ENCODE data around the gene HINT1. TPM values are rescaled to one million over a fixed set of nuclear protein-coding genes. Genes with fewer than 3 reads are reported as not detected.
"Not testable (repeated sequence)": the region's sequence is repeated elsewhere in the genome, so short reads cannot be mapped to it uniquely, and the experiment has no call there.

Gene HINT1
- total RNA-seq, 2 experiments from 2014 or later, result 298 to 312 TPM

DNA sequence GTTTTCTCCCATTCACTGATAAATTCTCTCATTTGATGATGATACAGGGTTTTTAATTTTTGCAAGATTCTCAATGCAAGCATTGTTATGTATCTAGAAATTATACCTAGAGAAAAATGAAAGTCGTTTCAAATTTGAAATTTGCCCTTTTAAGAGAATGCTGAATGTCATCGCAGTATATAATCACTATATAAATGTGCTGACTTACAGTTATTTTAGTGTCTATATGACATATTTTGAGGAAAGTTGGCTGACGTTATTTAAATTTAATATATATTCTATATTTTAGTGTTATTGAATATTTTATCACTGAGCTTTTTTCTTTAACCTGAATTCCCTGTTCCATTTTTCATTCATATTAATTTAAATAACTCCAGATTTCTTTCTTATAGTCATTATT is 35.5 kb upstream of the HINT1 start:
- intact Hi-C loops (cut with DNase I, micrococcal nuclease), result no loop called here
- CTCF ChIA-PET, result no interaction called here

DNA sequence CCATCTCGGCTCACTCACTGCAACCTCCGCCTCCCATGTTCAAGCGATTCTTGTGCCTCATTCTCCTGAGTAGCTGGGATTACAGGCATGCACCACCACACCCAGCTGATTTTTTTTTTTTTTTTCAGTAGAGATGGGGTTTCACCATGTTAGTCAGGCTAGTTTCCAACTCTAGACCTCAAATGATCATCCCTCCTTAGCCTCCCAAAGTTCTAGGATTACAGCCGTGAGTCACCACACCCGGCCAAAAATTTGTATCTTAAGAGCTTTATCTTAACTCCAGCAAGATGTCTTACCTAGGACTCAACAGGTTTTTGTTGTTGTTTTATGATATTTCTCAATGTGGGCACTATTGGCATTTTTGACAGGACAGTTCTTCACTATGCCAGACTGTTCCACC is 33.6 kb upstream of the HINT1 start:
- Mint-ChIP-seq H3K9me3 (ENCODE audit: low read depth) (no peaks in the 10 kb centered on the region), H3K4me1 (peaks cover 10% of the 10 kb centered on the region)

More for the DNA sequence above, 35.5 kb upstream of the HINT1 start:
- Mint-ChIP-seq H3K36me3 (ENCODE audit: low read depth) (peaks cover 2% of the 10 kb centered on the region), H3K9me3 (ENCODE audit: low read depth) (no peaks in the 10 kb centered on the region), H3K27ac (no peak overlapping the region), H3K4me3 (no peak overlapping the region), H3K27me3 (no peaks in the 10 kb centered on the region), H3K4me1 (peaks cover 4% of the 10 kb centered on the region)
- POLR2A ChIA-PET, result no interaction called here
- DNase-seq, result no peak
- no peak for ATAC-seq

DNA sequence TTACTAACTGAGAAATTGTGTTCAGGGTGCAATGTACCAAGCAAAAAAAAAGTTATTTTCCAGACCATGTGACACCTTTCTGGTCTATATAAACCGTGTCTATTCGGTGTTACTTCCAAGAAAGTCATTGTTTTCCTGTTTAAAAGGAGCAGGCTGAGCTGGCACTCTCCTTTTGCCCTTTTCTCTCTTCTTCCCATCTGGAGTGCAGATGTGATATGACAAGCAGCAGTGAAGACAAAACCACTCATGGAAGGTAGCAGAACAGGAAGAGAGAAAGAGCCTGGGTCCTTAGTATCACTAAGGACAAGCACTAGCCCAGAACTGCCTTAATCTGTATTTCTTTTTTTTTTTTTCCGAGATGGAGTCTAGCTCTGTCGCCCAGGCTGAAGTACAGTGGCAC is 31.3 kb upstream of the HINT1 start:
- Mint-ChIP-seq H3K27ac (no peak overlapping the region), H3K36me3 (ENCODE audit: low read depth) (peaks cover 2% of the 10 kb centered on the region), H3K4me3 (no peak overlapping the region), H3K4me1 (peaks cover 10% of the 10 kb centered on the region), H3K9me3 (ENCODE audit: low read depth) (no peaks in the 10 kb centered on the region), H3K27me3 (no peaks in the 10 kb centered on the region)
- DNase-seq (no peak), ATAC-seq (no peak)
- CTCF ChIA-PET, result interaction anchor here (1.0 to 1.2 kb wide), 2 partner anchors 11 to 209 kb away, joined by 3 read pairs; no protein-coding TSS in a partner anchor
- intact Hi-C loops (cut with DNase I, micrococcal nuclease), result no loop called here
- POLR2A ChIA-PET, result interaction anchor here (0.7 kb wide), 1 partner anchor 18 kb away, joined by 3 read pairs; no protein-coding TSS in a partner anchor

More for the DNA sequence above, 33.6 kb upstream of the HINT1 start:
- POLR2A ChIA-PET, result interaction anchor here (0.7 kb wide), 1 partner anchor 184 kb away, joined by 4 read pairs; no protein-coding TSS in a partner anchor
- ATAC-seq (no peak), DNase-seq (no peak)
- no peaks in the 10 kb centered on the region for H3K27me3 Mint-ChIP-seq
- H3K4me3 Mint-ChIP-seq, result no peak overlapping the region
- H3K36me3 Mint-ChIP-seq (ENCODE audit: low read depth), result no peaks in the 10 kb centered on the region
- no peak overlapping the region for H3K27ac Mint-ChIP-seq
- intact Hi-C loops (cut with DNase I, micrococcal nuclease), result no loop called here
- CTCF ChIA-PET, result interaction anchor here (1.1 to 1.5 kb wide), 2 partner anchors 12 to 218 kb away, joined by 3 to 4 read pairs; no protein-coding TSS in a partner anchor

DNA sequence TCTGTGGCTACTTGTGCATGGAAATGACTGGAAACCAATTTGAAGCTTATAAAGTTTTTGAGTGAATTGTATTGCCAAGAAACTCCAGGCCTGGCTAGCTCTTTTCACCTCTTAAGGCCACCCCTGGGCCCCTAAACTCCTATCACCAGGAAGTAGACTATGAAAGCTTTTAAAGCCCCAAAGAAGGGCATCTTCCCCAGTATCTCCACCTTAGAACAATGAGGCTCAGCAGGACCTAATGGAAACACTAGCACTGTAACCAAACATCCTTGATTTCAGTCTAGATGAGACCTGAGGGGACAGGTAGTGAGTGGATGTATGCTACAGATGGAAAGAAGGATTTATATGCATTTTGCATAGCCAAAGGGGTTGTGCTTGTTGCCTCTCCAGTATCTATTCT is 30.6 kb upstream of the HINT1 start:
- DNase-seq, result no peak
- H3K9me3 Mint-ChIP-seq (ENCODE audit: low read depth), result no peaks in the 10 kb centered on the region
- H3K27ac Mint-ChIP-seq, result no peak overlapping the region
- ChIA-PET POLR2A (no interaction called here), CTCF (no interaction called here)
- H3K4me1 Mint-ChIP-seq, result peaks cover 10% of the 10 kb centered on the region
- H3K27me3 Mint-ChIP-seq, result no peaks in the 10 kb centered on the region
- H3K36me3 Mint-ChIP-seq (ENCODE audit: low read depth), result peaks cover 2% of the 10 kb centered on the region
- no peak for ATAC-seq
- intact Hi-C loops (cut with DNase I, micrococcal nuclease), result loop anchor here in 1 of 2 experiments (2.0 kb wide), 1 partner anchor 15 kb away; no protein-coding TSS in a partner anchor
- H3K4me3 Mint-ChIP-seq, result no peak overlapping the region

DNA sequence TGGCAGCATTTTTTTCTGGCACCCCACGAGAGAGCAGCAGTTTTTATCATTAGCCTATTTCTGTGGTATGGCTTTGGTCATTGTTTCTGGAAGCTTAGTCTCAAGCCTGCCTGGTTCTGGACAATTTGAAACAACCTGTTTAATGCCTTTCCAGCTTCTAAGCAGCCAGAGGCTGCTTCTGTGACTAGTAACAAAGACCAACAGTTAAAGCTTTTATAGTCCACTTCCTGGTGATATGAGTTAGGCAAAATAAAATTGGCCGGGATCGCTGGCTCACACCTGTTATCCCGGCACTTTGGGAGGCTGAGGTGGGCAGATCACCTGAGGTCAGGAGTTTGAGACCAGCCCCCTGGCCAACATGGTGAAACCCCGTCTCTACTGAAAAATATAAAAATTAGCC is 29.7 kb upstream of the HINT1 start:
- Mint-ChIP-seq H3K4me1 (peaks cover 10% of the 10 kb centered on the region), H3K4me3 (no peak overlapping the region), H3K36me3 (ENCODE audit: low read depth) (peaks cover 2% of the 10 kb centered on the region), H3K27ac (no peak overlapping the region), H3K27me3 (no peaks in the 10 kb centered on the region), H3K9me3 (ENCODE audit: low read depth) (no peaks in the 10 kb centered on the region)
- CTCF ChIA-PET, result no interaction called here
- intact Hi-C loops (cut with DNase I, micrococcal nuclease), result loop anchor here in 1 of 2 experiments (2.0 kb wide), 1 partner anchor 14 kb away; no protein-coding TSS in a partner anchor
- POLR2A ChIA-PET, result no interaction called here
- ATAC-seq, result no peak
- DNase-seq, result no peak

DNA sequence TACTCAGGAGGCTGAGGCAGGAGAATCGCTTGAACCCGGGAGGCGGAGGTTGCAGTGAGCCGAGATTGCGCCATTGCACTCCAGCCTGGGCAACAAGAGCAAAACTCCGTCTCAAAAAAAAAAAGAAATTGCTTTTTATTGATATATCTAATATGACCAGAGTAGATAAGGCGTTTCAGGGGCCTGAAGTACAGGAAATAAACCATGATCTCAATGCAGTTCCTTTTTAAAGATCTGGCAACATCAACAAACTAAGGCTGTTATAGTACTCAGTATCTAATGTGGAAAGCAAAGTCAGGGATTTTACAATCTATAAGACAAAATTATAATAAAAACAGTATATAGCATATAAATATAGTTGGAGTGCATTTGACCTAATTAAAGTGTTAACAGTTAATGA is 28.8 kb upstream of the HINT1 start:
- DNase-seq; H3K27me3 Mint-ChIP-seq; CTCF ChIA-PET; H3K4me3 Mint-ChIP-seq; H3K27ac Mint-ChIP-seq; POLR2A ChIA-PET; H3K9me3 Mint-ChIP-seq (ENCODE audit: low read depth); H3K4me1 Mint-ChIP-seq; H3K36me3 Mint-ChIP-seq (ENCODE audit: low read depth); ATAC-seq: not testable (repeated sequence)
- intact Hi-C loops (cut with DNase I, micrococcal nuclease), result loop anchor here in 1 of 2 experiments (2.0 kb wide), 1 partner anchor 13 kb away; no protein-coding TSS in a partner anchor

DNA sequence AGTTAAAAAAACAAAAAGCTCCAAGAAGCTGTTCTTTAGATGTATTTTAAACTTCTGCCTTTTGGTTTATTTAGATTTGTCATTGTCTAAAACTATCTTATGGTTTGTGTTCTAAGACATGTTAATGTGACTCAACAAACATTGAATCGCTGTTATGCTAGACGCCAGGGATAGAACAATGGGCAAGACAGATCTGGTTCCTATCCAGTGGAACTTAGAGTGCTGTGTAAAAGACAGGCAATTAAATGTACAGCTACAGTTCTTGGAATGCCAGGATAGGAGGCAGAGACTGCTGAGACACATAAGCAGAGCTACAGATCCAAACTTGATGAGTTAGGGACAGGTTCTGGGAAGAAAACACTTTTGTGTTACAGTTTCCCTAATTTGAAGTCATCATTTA is 28.1 kb upstream of the HINT1 start:
- Mint-ChIP-seq H3K9me3 (ENCODE audit: low read depth) (no peaks in the 10 kb centered on the region), H3K27me3 (no peaks in the 10 kb centered on the region), H3K4me1 (peaks cover 5% of the 10 kb centered on the region), H3K36me3 (ENCODE audit: low read depth) (peaks cover 7% of the 10 kb centered on the region), H3K27ac (no peak overlapping the region), H3K4me3 (no peak overlapping the region)
- POLR2A ChIA-PET, result no interaction called here
- ATAC-seq (no peak), DNase-seq (no peak)
- intact Hi-C loops (cut with DNase I, micrococcal nuclease), result no loop called here
- CTCF ChIA-PET, result no interaction called here

DNA sequence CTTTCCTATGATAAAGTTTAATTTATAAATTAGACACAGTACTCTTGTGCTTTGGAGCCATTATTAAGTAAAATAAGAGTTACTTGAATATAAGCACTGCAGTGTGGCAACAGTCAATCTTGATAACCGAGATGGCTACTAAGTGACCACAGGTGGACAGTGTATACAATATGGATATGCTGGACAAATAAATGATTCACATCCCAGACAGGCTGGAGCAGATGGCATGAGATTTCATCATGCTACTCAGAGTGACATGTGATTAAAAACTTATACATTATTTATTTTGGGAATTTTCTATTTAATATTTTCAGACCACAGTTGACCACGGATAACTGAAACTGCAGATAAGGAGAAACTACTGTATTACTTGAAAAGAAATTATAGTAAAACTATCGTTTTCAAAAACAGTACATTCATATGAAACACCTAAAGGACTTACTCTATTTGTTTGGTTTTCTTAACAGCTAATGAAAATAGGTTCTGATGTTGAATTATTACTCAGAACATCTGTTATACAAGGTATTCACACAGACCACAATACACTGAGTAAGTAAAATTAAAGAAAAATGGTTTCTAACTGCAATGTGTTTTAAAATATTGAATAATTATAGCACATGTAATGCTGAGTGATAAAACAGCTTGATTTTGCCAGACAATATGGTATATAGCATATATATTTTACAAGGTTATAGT is 21.7 kb upstream of the HINT1 start:
- ATAC-seq (no peak), DNase-seq (no peak)
- H3K36me3 Mint-ChIP-seq (ENCODE audit: low read depth), result peaks cover 10% of the 10 kb centered on the region
- ChIA-PET POLR2A (no interaction called here), CTCF (interaction anchor here (0.7 to 1.2 kb wide), 2 partner anchors 12 to 23 kb away, joined by 3 read pairs; no protein-coding TSS in a partner anchor)
- intact Hi-C loops (cut with DNase I, micrococcal nuclease), result no loop called here
- no peaks in the 10 kb centered on the region for H3K4me1 Mint-ChIP-seq
- H3K27me3 Mint-ChIP-seq, result no peaks in the 10 kb centered on the region
- no peak overlapping the region for H3K27ac Mint-ChIP-seq
- no peaks in the 10 kb centered on the region for H3K9me3 Mint-ChIP-seq (ENCODE audit: low read depth)
- no peak overlapping the region for H3K4me3 Mint-ChIP-seq

DNA sequence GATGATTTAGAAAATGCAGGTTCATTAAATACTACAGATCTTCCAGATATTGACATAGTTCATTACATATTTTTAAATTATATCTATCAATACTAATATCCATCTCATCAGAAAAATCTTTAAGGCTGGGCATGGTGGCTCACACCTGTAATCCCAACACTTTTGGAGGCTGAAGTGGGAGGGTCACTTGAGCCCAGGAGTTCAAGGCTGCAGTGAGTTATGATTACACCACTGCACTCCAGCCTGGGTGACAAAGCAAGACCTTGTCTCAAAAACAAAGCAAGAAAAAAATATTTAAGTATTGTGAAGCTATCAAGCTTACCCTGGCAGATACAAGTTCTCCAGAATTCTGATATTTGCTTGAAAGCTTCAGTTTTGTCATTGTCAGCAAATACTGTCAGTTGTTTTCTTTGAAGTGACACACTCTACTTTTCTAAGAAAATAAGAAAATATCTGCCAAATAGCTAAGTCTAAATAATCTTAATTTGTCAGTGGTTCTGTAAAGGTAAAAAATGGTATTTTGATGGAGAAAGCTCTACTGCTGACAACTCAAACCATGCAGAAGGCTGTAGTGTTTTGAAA is 20.6 kb upstream of the HINT1 start:
- Mint-ChIP-seq H3K9me3 (ENCODE audit: low read depth) (no peaks in the 10 kb centered on the region), H3K27ac (no peak overlapping the region), H3K4me1 (no peaks in the 10 kb centered on the region), H3K36me3 (ENCODE audit: low read depth) (peaks cover 8% of the 10 kb centered on the region), H3K27me3 (no peaks in the 10 kb centered on the region), H3K4me3 (no peak overlapping the region)
- ChIA-PET POLR2A (no interaction called here), CTCF (interaction anchor here (0.8 kb wide), 1 partner anchor 237 kb away, joined by 3 read pairs; no protein-coding TSS in a partner anchor)
- DNase-seq, result no peak
- ATAC-seq, result no peak
- intact Hi-C loops (cut with DNase I, micrococcal nuclease), result no loop called here

DNA sequence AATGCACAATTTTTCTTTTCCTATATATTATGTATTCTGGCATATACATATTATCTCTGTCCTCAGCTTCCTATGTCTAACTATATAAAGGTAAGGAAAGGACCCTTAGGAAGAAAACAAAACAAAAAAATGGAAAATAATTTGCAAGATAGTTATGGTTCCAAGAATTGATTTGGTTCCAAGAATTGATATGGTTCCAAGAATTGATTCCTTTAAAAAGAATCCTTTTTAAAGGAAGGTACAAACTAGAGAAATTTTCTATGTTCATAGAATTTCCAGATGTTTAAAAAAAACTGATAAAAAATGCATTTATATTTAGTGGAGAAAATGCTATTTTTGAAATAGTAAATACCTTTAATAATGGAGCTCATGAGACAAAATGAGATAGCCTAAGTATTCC is 17.8 kb upstream of the HINT1 start:
- DNase-seq (no peak), ATAC-seq (no peak)
- Mint-ChIP-seq H3K36me3 (ENCODE audit: low read depth) (peaks cover 1% of the 10 kb centered on the region), H3K9me3 (ENCODE audit: low read depth) (no peaks in the 10 kb centered on the region), H3K27ac (no peak overlapping the region), H3K4me3 (no peak overlapping the region), H3K4me1 (peaks cover 5% of the 10 kb centered on the region), H3K27me3 (no peaks in the 10 kb centered on the region)
- ChIA-PET CTCF (no interaction called here), POLR2A (no interaction called here)
- intact Hi-C loops (cut with DNase I, micrococcal nuclease), result no loop called here

DNA sequence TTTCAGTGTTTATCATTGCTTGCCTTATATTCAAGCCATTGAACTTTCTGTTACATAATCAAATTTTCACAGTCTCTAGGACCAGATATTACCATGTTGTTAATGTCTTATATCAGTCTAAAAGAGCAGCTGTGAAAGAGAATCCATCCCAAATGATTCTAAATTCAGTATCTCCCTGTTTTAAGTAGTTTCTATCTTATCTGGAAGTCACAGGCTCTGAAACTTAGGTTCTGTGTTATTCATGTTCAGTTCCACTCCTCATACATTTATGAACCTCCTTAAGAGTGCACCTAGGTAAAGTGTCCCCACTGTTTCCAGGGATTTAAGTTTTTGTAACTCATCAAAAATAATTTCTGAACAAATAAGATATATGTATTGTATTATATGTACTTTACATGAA is 15.4 kb upstream of the HINT1 start:
- ChIA-PET CTCF (interaction anchor here (1.0 kb wide), 1 partner anchor 19 kb away, joined by 3 read pairs; no protein-coding TSS in a partner anchor), POLR2A (no interaction called here)
- intact Hi-C loops (cut with DNase I, micrococcal nuclease), result loop anchor here in 1 of 2 experiments (2.0 kb wide), 1 partner anchor 14 kb away; no protein-coding TSS in a partner anchor
- no peaks in the 10 kb centered on the region for H3K9me3 Mint-ChIP-seq (ENCODE audit: low read depth)
- H3K27ac Mint-ChIP-seq, result no peak overlapping the region
- no peaks in the 10 kb centered on the region for H3K36me3 Mint-ChIP-seq (ENCODE audit: low read depth)
- H3K27me3 Mint-ChIP-seq, result no peaks in the 10 kb centered on the region
- DNase-seq (no peak), ATAC-seq (no peak)
- no peak overlapping the region for H3K4me3 Mint-ChIP-seq
- H3K4me1 Mint-ChIP-seq, result peaks cover 15% of the 10 kb centered on the region

Data from activated CD4-positive, alpha-beta T cell treated with anti-CD3 and anti-CD28 coated beads for 36 hours (primary cell).